Small intestine (tissue), 7 donors: ENCODE results near the gene ADAMTSL5. TPM values are rescaled to one million over a fixed set of nuclear protein-coding genes. Genes with fewer than 3 reads are reported as not detected.

ENCODE experiments used
- DNase-seq, 2 donors: peaks; one replicate each; pipeline versions ENCODE4 v3.0.0 to v3.0.0-alpha.2; 2013
- FAIRE-seq: peaks from 2 replicates; lab custom pipeline; 2012; peaks lifted over from hg19 to GRCh38; lab: Jason Lieb, UNC
- H3K27ac ChIP-seq, 3 donors: one replicate each; pipeline ENCODE4 v1.5.1; 2013; ENCODE audit warnings: low read length in 2 of 3, mild to moderate bottlenecking in 2 of 3, control low read depth in 1 of 3, inconsistent platforms in 1 of 3, low read depth in 1 of 3, moderate library complexity in 1 of 3
- H3K27me3 ChIP-seq, 3 donors: one replicate each; pipeline ENCODE4 v1.6.1; 2013; ENCODE audit warnings: low read length in 3 of 3, inconsistent platforms in 1 of 3; ENCODE audit not compliant: control insufficient read depth in 3 of 3, insufficient read depth in 3 of 3
- H3K36me3 ChIP-seq, 3 donors: one replicate each; pipeline ENCODE4 v1.6.1; 2013; ENCODE audit warnings: low read length in 3 of 3, inconsistent platforms in 1 of 3, low read depth in 1 of 3, mild to moderate bottlenecking in 1 of 3, moderate library complexity in 1 of 3; ENCODE audit not compliant: control insufficient read depth in 3 of 3, insufficient read depth in 2 of 3
- H3K4me1 ChIP-seq, 3 donors: one replicate each; pipeline ENCODE4 v1.6.1; 2013; ENCODE audit warnings: low read length in 2 of 3, inconsistent platforms in 1 of 3, low read depth in 1 of 3, mild to moderate bottlenecking in 1 of 3, moderate library complexity in 1 of 3; ENCODE audit not compliant: control insufficient read depth in 3 of 3, insufficient read depth in 2 of 3
- H3K4me3 ChIP-seq, 3 donors: one replicate each; pipeline ENCODE4 v1.5.1; 2013; ENCODE audit warnings: low read length in 3 of 3, control low read depth in 1 of 3, inconsistent platforms in 1 of 3, low read depth in 1 of 3, mild to moderate bottlenecking in 1 of 3, moderate library complexity in 1 of 3
- H3K9me3 ChIP-seq, 2 donors: one replicate each; pipeline ENCODE4 v1.6.1; 2013; ENCODE audit warnings: low read depth in 1 of 2, low read length in 1 of 2; ENCODE audit not compliant: control insufficient read depth in 2 of 2, insufficient read depth in 1 of 2
- WGBS, 3 donors: extraction: QIAGEN DNeasy Blood & Tissue Kit; methylation state at CpG; one replicate each; pipeline ENCODE4 v1.1.7; 2013; 5-methylcytosine and 5-hydroxymethylcytosine counted together
- polyA plus RNA-seq, 4 donors: library from polyadenylated mRNA; stranded (reverse) in 3 of 4; unstranded in 1 of 4; fragments of 200-250 nt in 3 of 4; fragments of 120-200 nt in 1 of 4; gene quantifications; one replicate each; pipeline versions ENCODE4 v1.2.1 to v1.2.3, GENCODE V29; 2013
- donor health status: healthy with polysubstance abuse.
- donor health status: control.
- donor health status: control.
- donor health status: Bipolar disorder and iron deficiency.
- donor health status: healthy.

Gene ADAMTSL5
- polyA plus RNA-seq, 4 donors: 6.4 to 24.8 (median 18.6) TPM

- Histone ChIP-seq H3K4me1 (peaks cover 2 to 46% (median 8%) of the 10 kb centered on the region in 3 donors), H3K9me3 (no peaks in the 10 kb centered on the region), H3K4me3 (peak within 1 kb of the TSS; percentile 25 to 97 (median 81)), H3K27me3 (peaks cover 0 to 6% (median 2%) of the 10 kb centered on the region in 3 donors), H3K36me3 (peaks cover 0 to 20% (median 0%) of the 10 kb centered on the region in 3 donors), H3K27ac (peak within 1 kb of the TSS; percentile 87 to 97 (median 88))
- 2 to 4% (median 3%) methylated on average over 59 to 73 of the region's 73 CpGs for WGBS, 3 donors
- DNase-seq: no peak
- no peak for FAIRE-seq
Observed at GRCh38 chr19:1491114-1491848, 21.5 kb downstream of the ADAMTSL5 start, which contains the start of gene REEP6. TSS of gene REEP6 (plus strand) at chr19:1491181. CDS start at chr19:1491270, 89 bp downstream.

GRCh38 chr19:1490311-1491113 lies 22.3 kb downstream of the ADAMTSL5 start, which contains the start of gene PCSK4:
TSS of gene PCSK4 (minus strand) at chr19:1490350. CDS start at chr19:1490346, 4 bp downstream.
- DNase-seq (peak; percentile 99), FAIRE-seq (peak; percentile 23)
- no peaks in the 10 kb centered on the region for H3K9me3 ChIP-seq
- H3K27ac ChIP-seq: peak within 1 kb of the TSS; percentile 87 to 97 (median 88)
- H3K27me3 ChIP-seq: peaks cover 0 to 6% (median 2%) of the 10 kb centered on the region in 3 donors
- H3K4me3 ChIP-seq: peak within 1 kb of the TSS; percentile 25 to 97 (median 81)
- WGBS, 3 donors: 1% methylated on average over 69 to 74 of the region's 74 CpGs
- H3K4me1 ChIP-seq: peaks cover 2 to 38% (median 8%) of the 10 kb centered on the region in 3 donors
- peaks cover 0 to 12% (median 0%) of the 10 kb centered on the region in 3 donors for H3K36me3 ChIP-seq

GRCh38 chr19:1489463-1490310 lies 23.1 kb downstream of the ADAMTSL5 start:
- Histone ChIP-seq H3K27ac (peak overlapping the region; percentile 70 to 88 (median 87)), H3K9me3 (no peaks in the 10 kb centered on the region), H3K4me3 (peak overlapping the region; percentile 25 to 59 (median 57)), H3K4me1 (peaks cover 2 to 30% (median 6%) of the 10 kb centered on the region in 3 donors), H3K36me3 (peaks cover 0 to 4% (median 0%) of the 10 kb centered on the region in 3 donors), H3K27me3 (peaks cover 0 to 6% (median 2%) of the 10 kb centered on the region in 3 donors)
- no peak for FAIRE-seq
- WGBS, 3 donors: 17 to 20% (median 17%) methylated on average over 37 of the region's 37 CpGs
- DNase-seq: no peak

- Histone ChIP-seq H3K36me3 (no peaks in the 10 kb centered on the region), H3K27ac (no peak overlapping the region), H3K4me3 (no peak overlapping the region), H3K4me1 (peaks cover 2 to 16% (median 5%) of the 10 kb centered on the region in 3 donors), H3K27me3 (peaks cover 0 to 6% (median 2%) of the 10 kb centered on the region in 3 donors), H3K9me3 (no peaks in the 10 kb centered on the region)
- DNase-seq (no peak), FAIRE-seq (no peak)
- WGBS, 3 donors: 80 to 90% (median 88%) methylated on average over 11 of the region's 11 CpGs
Observed at GRCh38 chr19:1488282-1488601, 24.6 kb downstream of the ADAMTSL5 start.

- H3K27me3 ChIP-seq: peaks cover 0 to 6% (median 2%) of the 10 kb centered on the region in 3 donors
- H3K27ac ChIP-seq: no peak overlapping the region
- H3K36me3 ChIP-seq: no peaks in the 10 kb centered on the region
- no peaks in the 10 kb centered on the region for H3K9me3 ChIP-seq
- no peak for FAIRE-seq
- no peak overlapping the region for H3K4me3 ChIP-seq
- 93 to 97% (median 93%) methylated on average over 34 to 40 of the region's 40 CpGs for WGBS, 3 donors
- H3K4me1 ChIP-seq: peaks cover 2 to 10% (median 5%) of the 10 kb centered on the region in 3 donors
- no peak for DNase-seq
Observed at GRCh38 chr19:1487576-1488281, 25.1 kb downstream of the ADAMTSL5 start.

- 93 to 96% (median 95%) methylated on average over 42 to 56 of the region's 56 CpGs for WGBS, 3 donors
- Histone ChIP-seq H3K4me1 (peaks cover 2 to 8% (median 5%) of the 10 kb centered on the region in 3 donors), H3K9me3 (no peaks in the 10 kb centered on the region), H3K36me3 (no peaks in the 10 kb centered on the region), H3K27ac (no peak overlapping the region), H3K4me3 (no peak overlapping the region), H3K27me3 (peaks cover 0 to 6% (median 2%) of the 10 kb centered on the region in 3 donors)
- peak in 1 of 2 donors; percentile 1 for DNase-seq
- no peak for FAIRE-seq
Observed at GRCh38 chr19:1486720-1487575, 25.9 kb downstream of the ADAMTSL5 start.

GRCh38 chr19:1483979-1484428 lies 28.8 kb downstream of the ADAMTSL5 start:
- H3K9me3 ChIP-seq: no peaks in the 10 kb centered on the region
- peaks cover 0 to 4% (median 0%) of the 10 kb centered on the region in 3 donors for H3K4me1 ChIP-seq
- no peak for FAIRE-seq
- H3K36me3 ChIP-seq: no peaks in the 10 kb centered on the region
- no peak for DNase-seq
- no peak overlapping the region for H3K4me3 ChIP-seq
- WGBS, 3 donors: 91 to 93% (median 93%) methylated on average over 23 of the region's 23 CpGs
- H3K27ac ChIP-seq: no peak overlapping the region
- no peaks in the 10 kb centered on the region for H3K27me3 ChIP-seq
